GM12873 (cell line): ENCODE results near the gene HSD11B2.

Experiments
- TF ChIP-seq, protein P1 (sequence below): IDR thresholded peaks from 2 replicates; pipeline ENCODE4 v1.5.1; 2012; ENCODE audit warnings: low read depth, mild to moderate bottlenecking, moderate library complexity, low read length, control low read depth; ENCODE audit not compliant: insufficient read depth; ENCODE audit errors: missing control alignments

The HSD11B2 gene

DNA sequence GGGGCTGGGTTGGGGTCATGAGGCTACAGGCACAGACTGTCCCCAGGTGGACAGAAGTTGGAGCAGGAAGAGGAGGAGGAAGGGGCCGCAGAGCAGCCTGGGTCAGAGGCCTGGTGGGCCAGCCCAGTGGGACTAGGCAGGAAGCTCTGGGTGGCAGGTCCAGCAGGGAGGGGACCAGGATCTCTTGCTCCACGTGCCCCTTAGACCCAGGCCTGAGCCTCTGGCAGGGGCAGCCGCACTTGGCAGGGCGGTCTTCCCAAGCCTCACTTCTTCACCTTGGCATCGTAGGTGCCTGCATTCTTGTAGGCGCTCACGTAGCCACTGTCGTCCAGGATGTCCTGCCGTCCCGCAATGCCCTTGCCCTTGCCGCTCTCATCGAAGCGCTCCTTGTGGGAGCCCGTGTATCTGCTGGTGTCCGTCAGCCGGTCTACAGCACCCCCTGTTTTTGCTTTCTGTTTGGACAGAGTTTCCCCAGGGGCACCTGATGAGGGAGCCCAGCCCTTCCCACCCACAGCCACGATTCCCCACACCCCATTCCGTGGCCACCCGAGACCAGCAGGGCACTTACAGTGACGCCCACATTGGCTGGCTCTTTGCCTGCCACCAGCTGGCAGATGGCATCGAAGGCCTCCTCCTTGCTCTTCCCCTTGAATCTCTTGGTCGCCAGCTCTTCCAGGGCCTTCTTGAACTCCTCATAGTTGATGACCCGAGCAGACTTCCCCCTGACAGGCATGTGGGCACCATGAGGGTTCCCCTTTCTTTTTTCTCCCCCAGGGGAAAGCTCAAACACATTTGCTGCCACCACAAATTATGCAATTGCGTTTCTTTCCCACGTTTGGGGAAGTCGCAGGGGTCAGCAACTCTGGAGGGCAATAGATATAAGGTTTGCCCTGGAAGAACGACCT is 40.8 kb upstream of the HSD11B2 start:
- TF ChIP-seq, protein P1, sequence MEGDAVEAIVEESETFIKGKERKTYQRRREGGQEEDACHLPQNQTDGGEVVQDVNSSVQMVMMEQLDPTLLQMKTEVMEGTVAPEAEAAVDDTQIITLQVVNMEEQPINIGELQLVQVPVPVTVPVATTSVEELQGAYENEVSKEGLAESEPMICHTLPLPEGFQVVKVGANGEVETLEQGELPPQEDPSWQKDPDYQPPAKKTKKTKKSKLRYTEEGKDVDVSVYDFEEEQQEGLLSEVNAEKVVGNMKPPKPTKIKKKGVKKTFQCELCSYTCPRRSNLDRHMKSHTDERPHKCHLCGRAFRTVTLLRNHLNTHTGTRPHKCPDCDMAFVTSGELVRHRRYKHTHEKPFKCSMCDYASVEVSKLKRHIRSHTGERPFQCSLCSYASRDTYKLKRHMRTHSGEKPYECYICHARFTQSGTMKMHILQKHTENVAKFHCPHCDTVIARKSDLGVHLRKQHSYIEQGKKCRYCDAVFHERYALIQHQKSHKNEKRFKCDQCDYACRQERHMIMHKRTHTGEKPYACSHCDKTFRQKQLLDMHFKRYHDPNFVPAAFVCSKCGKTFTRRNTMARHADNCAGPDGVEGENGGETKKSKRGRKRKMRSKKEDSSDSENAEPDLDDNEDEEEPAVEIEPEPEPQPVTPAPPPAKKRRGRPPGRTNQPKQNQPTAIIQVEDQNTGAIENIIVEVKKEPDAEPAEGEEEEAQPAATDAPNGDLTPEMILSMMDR: no peak

DNA sequence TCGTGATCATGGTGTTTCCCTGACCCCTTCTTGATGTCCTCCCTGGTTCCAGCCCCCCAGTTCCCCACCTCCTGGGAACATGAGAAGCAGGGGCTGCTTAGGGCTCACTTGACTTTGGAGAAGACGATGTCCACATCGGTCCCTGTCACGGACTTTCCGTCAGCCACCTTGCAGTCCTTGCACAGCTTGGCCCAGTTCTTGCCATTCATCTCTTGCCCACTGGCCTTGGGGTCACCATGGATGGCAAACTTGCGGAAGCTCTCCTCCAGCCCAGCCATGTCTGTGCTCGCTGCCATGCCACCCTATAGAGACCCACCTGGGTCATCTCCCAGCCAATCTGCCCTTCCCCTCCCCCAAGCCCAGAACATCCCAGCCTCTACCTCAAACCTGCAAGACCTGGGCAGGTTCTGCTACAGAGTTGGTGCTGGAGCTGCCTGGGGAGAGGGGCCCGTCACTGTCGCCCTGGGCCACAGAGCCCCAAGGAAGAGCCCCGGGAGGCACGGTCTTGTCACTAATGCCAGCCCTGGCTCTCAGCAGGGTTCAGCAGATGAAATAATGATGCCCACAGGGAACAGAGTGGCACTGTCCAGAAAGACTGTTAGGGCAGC is 40.0 kb upstream of the HSD11B2 start:
- TF ChIP-seq, protein P1: no peak

DNA sequence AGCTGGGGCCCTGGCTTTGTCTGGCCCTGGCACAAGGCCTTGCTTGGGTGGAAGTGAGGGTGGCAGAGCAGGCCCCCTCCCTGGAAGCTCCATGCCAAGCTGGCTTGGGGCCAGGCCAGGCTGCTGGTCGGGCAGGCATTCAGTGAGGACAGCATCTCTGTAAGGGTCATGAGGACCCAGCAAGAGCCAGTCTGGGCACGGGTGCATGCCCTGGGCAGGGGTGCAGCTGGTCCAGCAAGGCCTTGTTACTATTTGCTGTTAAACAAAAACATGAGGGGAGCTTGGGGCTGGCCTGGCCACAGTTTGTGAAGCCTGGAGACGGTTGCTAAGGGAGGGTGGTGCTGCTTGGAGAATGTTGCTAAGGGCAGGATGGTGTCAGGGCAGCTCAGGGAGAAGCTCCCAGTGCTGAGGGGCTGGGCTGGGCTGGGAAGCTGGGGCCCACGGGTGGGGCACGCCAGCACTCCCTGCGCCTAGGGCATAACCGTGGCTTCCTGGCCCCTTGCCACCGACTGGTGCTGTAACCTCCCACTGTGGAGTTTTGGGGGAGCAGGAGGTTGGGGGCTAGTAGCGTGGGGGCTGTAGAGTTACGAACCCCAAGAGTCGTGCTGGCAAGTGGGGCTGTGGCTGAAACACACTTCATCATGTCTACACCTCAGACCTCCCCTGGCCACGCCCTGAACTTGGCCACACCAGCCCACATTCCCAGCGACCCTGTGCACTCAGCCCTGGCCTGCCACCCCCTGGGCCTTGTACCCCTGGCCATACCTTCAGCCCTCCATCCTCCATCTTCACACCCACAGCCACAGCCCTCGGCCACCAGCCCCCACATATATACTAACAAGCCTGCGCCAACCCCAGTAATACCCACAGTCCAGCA is 39.3 kb upstream of the HSD11B2 start:
- TF ChIP-seq, protein P1: no peak

DNA sequence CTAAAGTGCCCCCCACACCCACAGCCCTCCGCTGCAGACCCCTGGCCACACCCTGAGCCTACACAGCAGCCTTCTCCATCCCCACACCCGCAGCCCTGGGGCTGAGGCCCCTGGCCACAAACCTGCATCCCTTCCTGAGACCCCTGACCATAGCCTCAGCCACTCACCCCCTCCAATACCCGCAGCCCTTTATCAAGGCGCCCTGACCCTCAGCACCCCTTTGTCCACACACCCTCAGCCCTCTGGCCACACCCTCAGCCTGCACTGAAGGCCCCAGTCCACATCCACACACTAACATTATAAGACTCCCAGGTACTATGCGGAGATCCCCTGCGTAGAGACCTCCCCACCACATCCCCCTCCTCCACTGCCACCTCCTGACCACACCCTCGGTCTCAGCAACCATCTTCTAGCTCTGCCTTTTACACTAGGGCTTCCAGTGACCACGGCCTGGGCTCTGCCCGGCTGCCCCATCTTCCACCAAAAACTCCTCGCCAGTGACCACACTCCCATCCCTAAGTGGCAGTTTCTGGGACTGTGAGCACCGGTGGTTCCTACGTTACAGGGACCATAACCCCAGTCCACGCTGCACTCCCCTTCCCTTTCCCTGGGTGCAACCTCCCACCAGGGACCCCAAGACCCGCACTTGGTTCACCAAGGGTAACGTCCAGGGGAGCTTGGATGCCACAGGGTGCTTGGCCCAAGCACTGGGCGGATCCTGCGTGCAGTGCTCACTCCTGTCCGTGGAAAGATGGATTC is 38.4 kb upstream of the HSD11B2 start:
- TF ChIP-seq, protein P1: no peak

DNA sequence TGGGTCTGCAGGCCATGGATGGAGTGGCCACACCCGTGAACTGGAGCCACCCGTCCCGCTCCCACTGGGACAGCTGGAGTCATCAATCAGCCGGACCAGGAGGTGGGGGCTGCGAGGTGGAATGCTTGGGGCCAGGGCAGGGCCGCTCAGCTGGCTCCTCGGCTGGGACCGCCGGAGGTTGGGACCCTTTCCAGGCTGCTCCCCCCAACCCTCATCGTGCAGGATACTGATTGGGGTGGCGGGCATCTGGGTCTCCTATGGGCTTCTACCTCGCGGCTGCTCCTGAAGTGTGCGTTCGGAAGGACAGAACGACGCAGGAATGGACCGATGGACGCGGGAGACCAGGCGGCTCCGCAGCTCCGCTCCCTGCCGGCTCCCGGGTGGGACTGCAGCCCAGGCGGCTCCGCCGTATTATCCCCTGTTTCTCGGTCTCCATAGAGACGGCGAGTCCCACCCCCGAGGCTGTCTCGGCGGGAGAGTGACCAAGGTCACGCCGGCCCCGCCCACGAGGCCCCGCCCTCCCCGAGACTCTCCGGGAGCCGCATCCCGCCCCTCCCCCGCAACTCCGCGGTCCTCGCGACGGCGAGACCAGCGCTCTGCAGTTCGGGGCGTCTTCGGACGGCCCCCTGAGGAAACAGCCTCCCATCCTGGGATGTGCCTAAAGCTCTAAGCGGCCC is 37.7 kb upstream of the HSD11B2 start, which contains the start of gene TPPP3:
TPPP3 (minus strand) TSS at position 388 of the 677 bp plus-strand sequence. CDS start 2,387 bp downstream, outside the sequence.
- TF ChIP-seq, protein P1: peak; percentile 41

DNA sequence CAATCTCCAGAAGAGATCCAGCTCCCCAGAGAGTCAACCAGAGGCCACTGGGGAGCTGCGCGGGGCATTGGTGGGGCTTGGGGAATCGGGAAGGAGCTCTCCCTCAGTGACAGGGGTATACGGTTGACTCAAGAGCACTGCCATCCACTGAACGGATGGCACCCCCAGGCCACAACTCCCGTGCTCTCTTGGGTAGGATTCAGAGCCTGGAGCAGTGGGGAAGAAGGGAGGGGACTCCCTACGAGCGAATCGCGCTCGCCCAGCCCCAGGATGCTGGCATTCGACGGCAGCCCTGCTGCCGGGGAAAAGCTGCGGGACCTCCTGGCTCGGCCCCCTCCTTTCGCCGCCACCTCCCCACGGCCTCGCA is 37.1 kb upstream of the HSD11B2 start:
- TF ChIP-seq, protein P1: no peak
